ENCODE results near the gene RPS25.
A peak's percentile ranks its signal among the peaks of the same experiment; 100 is the strongest.
"Not testable (repeated sequence)": the region's sequence is repeated elsewhere in the genome, so short reads cannot be mapped to it uniquely, and the experiment has no call there.

RPS25 gene

GRCh38 chr11:118984337-118984736, 33.8 kb downstream of the RPS25 start:
- H3K9me3 ChIP-seq (ENCODE audit: control insufficient read depth, insufficient read depth, low read length); H3K36me3 ChIP-seq (ENCODE audit: insufficient read depth, low read length); H3K9ac ChIP-seq (ENCODE audit: low read depth, low read length); H3K4me1 ChIP-seq (ENCODE audit: insufficient read depth, low read length): not testable (repeated sequence)

- Histone ChIP-seq H3K9ac (ENCODE audit: low read depth, low read length) (peak overlapping the region; percentile 7; the same call in 1 of the 2 replicates), H3K36me3 (ENCODE audit: insufficient read depth, low read length) (no peaks in the 10 kb centered on the region), H3K9me3 (ENCODE audit: control insufficient read depth, insufficient read depth, low read length) (no peaks in the 10 kb centered on the region), H3K4me1 (ENCODE audit: insufficient read depth, low read length) (peaks cover 18% of the 10 kb centered on the region)
Measured at GRCh38 chr11:118980191-118980881, 37.8 kb downstream of the RPS25 start.

- H3K9ac ChIP-seq (ENCODE audit: low read depth, low read length) = no peak overlapping the region
- no peaks in the 10 kb centered on the region for H3K36me3 ChIP-seq (ENCODE audit: insufficient read depth, low read length)
- peaks cover 18% of the 10 kb centered on the region for H3K4me1 ChIP-seq (ENCODE audit: insufficient read depth, low read length)
- H3K9me3 ChIP-seq (ENCODE audit: control insufficient read depth, insufficient read depth, low read length) = no peaks in the 10 kb centered on the region
Measured at GRCh38 chr11:118979434-118979833, 38.7 kb downstream of the RPS25 start.

- Histone ChIP-seq H3K4me1 (ENCODE audit: insufficient read depth, low read length) (peaks cover 18% of the 10 kb centered on the region), H3K9ac (ENCODE audit: low read depth, low read length) (no peak overlapping the region), H3K9me3 (ENCODE audit: control insufficient read depth, insufficient read depth, low read length) (no peaks in the 10 kb centered on the region), H3K36me3 (ENCODE audit: insufficient read depth, low read length) (no peaks in the 10 kb centered on the region)
Measured at GRCh38 chr11:118975771-118976709, 42.1 kb downstream of the RPS25 start.

GRCh38 chr11:118973985-118974384, 44.2 kb downstream of the RPS25 start:
- no peaks in the 10 kb centered on the region for H3K9me3 ChIP-seq (ENCODE audit: control insufficient read depth, insufficient read depth, low read length)
- no peaks in the 10 kb centered on the region for H3K36me3 ChIP-seq (ENCODE audit: insufficient read depth, low read length)
- peaks cover 6% of the 10 kb centered on the region for H3K4me1 ChIP-seq (ENCODE audit: insufficient read depth, low read length)
- H3K9ac ChIP-seq (ENCODE audit: low read depth, low read length) = no peak overlapping the region

- H3K36me3 ChIP-seq (ENCODE audit: insufficient read depth, low read length) = no peaks in the 10 kb centered on the region
- H3K4me1 ChIP-seq (ENCODE audit: insufficient read depth, low read length) = no peaks in the 10 kb centered on the region
- no peaks in the 10 kb centered on the region for H3K9me3 ChIP-seq (ENCODE audit: control insufficient read depth, insufficient read depth, low read length)
- no peak within 1 kb of the TSS for H3K9ac ChIP-seq (ENCODE audit: low read depth, low read length)
Measured at GRCh38 chr11:118971646-118972045, 46.5 kb downstream of the RPS25 start, which contains the start of gene FOXR1. FOXR1 (plus strand) TSS chr11:118971761; CDS start chr11:118971932, 171 bp downstream.

- not testable (repeated sequence) for H3K9me3 ChIP-seq (ENCODE audit: control insufficient read depth, insufficient read depth, low read length); H3K9ac ChIP-seq (ENCODE audit: low read depth, low read length); H3K36me3 ChIP-seq (ENCODE audit: insufficient read depth, low read length); H3K4me1 ChIP-seq (ENCODE audit: insufficient read depth, low read length)
Measured at GRCh38 chr11:118969508-118969907, 48.6 kb downstream of the RPS25 start.

Data from ES-I3 (cell line).